ENCODE results near the gene LSM4.
"Not testable (repeated sequence)": the region's sequence is repeated elsewhere in the genome, so short reads cannot be mapped to it uniquely, and the experiment has no call there.

Gene LSM4

GRCh38 chr19:18322759-18323460 lies at the start of gene LSM4:
Gene LSM4, minus strand, starts transcription at chr19:18323076. Its CDS starts 56 bp downstream, at chr19:18323020.
- DNase-seq, result peak; percentile 99

- no peak for DNase-seq
Measured at GRCh38 chr19:18368504-18369222, 45.8 kb upstream of the LSM4 start.

DNA sequence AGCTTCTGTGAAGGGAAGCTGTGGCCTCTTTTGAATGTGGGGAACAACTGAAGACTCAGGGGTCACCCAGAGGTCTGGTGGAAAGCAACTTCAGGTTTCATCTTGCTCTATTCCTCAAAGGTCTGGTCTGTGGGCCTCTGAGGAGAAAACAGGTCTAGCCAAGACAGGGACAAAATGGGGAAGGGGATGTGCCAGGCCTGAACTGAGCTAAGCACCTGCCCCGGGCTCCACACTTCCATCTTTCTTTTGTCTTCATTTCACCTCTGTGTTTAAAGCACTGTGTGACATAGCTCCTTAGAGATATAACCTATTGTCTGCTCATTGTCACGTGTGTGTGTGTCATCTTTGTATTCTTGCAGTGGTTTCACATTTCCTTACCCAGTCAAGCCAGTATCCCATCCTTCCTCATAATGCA lies 43.2 kb upstream of the LSM4 start:
- DNase-seq, result no peak

- peak; percentile 86 for DNase-seq
Measured at GRCh38 chr19:18364826-18365528, 42.1 kb upstream of the LSM4 start.

GRCh38 chr19:18364277-18364825 lies 41.5 kb upstream of the LSM4 start:
- peak; percentile 53 for DNase-seq

GRCh38 chr19:18363787-18364186 lies 40.9 kb upstream of the LSM4 start:
- no peak for DNase-seq

DNA sequence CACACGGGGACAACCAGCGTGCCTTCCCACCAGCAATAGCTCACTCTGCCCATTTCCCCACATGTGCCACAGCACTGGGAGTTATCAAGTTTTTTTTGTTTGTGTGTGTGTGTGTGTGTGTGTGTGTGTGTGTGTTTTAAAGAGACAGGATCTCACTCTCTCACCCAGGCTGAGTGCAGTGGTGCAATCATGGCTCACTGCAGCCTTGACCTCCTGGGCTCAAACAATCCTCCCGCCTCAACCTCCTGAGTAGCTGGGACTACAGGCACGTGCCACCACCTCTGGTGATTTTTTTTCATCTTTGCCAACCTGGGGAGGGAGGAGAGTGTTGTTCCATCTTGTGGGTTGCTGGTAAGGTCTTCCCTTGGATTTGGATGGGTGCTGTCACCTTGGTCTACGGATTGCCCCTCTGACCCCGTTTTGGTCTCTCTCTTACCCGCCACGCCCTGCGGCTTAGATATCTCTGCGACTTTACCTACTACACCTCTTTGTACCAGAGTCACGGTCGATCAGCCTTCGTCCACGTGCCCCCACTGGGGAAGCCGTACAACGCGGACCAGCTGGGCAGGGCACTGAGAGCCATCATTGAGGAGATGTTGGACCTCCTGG lies 40.2 kb upstream of the LSM4 start:
- DNase-seq, result no peak

- DNase-seq, result no peak
Measured at GRCh38 chr19:18361646-18362045, 38.8 kb upstream of the LSM4 start.

- no peak for DNase-seq
Measured at GRCh38 chr19:18357041-18357440, 34.2 kb upstream of the LSM4 start.

GRCh38 chr19:18354743-18355142 lies 31.9 kb upstream of the LSM4 start:
- DNase-seq, result not testable (repeated sequence)

DNA sequence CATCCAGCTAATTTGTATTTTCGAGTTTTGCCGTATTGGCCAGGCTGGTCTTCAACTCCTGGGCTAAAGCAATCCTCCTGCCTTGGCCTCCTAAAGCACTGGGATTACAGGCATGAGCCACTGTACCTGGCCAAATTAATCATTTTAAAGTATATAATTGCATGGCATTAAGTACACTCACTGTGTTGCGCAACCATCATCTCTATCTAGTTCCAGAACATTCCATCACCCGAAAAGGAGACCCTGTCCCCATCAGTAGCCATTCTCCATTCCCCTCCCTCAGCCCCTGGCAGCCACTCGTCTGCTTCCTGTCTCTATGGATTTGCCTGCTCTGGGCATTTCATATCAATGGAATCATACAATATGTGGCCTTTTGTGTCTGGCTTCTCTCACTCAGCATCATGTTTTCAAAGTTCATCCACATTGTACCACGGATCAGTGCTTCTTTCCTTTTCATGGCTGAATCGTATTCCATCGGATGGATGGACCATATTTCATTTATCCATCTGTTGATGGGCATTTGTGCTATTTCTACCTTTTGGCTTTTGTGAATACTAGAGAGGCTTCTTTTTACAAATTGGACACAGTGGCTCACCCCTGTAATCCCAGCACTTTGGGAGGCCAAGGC lies 30.6 kb upstream of the LSM4 start:
- DNase-seq, result no peak

DNA sequence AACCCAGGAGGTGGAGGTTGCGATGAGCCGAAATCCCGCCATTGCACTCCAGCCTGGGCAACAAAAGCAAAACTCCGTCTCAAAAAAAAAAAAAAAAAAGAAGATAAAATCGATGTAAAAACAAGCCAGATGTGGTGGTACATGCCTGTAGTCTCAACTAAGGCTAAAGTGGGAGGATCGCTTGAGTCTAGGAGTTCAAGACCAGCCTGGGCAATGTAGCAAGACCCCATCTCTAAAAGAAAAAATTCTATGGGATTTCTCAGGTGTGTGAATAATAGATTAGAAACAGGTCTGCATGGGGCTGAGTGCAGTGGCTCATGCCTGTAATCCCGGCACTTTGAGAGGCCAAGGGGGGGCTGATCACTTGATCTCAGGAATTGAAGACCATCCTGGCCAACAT lies 28.7 kb upstream of the LSM4 start:
- no peak for DNase-seq

GRCh38 chr19:18350490-18350889 lies 27.6 kb upstream of the LSM4 start:
- DNase-seq, result no peak

DNA sequence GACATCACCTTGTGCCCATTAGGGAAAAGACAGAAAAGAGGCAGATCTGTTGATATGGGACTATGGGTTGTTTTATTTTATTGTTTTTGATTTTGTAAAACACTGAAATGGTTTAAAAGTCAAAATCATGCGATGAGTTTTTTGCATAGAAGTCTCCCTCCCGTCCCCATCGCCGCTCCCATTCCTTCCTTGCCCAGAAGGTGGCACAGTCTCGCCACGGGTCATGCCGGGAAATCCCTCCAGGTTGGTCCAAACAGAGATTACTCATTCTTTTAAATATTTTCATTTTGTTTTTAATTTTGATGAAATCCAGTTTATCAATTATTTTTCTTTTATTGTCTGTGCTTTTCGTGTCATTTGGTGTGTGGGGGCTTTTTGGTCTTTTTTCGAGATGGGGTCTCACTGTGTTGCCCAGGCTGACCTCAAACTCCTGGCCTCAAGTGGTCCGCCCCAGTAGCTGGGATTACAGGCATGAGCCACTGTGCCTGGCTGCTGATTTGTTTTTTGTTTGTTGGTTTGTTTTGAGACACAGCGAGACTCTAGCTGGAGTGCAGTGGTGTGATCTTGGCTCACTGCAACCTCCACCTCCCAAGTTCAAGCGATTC lies 26.8 kb upstream of the LSM4 start:
- peak; percentile 60 for DNase-seq

DNA sequence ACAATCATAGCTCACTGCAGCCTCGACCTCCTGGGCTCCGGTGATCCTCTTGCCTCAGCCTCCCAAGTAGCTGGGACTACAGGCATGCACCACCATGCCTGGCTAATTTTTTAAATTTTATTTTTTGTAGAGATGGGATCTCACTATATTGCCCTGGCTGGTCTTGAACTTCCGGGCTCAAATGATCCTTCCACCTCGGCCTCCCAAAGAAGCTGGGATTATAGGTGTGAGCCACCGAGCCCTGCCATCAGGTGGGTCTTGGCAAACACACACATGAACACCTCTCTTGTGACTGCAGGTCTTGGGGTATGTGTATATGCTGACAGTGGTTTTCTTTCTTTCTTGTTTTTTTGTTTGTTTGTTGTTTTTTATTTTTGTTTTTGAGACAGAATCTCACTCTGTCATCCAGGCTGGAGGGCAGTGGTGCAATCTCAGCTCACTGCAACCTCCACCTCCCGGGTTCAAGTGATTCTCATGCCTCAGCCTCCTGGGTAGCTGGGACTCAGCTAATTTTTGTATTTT lies 26.0 kb upstream of the LSM4 start:
- not testable (repeated sequence) for DNase-seq

DNA sequence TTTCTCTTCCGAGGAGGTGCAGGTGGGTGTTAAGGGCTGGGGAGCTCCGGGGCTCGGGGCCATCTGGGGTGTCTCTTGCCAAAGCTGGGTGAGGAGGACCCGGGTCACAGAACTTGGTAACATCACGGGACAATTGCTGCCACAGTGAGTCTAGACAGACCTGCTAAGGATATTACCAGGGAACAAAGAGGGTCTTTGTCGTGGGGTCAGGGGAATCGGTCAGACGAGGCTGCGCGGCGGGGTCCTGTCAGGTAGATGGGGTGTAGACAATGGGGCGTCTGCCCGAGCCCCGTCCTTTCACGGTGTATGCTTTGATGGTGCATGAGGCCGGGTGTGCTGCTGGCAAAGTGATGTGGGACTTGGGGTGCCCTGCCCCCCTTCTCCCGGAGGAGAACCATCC lies 25.3 kb upstream of the LSM4 start:
- no peak for DNase-seq

DNA sequence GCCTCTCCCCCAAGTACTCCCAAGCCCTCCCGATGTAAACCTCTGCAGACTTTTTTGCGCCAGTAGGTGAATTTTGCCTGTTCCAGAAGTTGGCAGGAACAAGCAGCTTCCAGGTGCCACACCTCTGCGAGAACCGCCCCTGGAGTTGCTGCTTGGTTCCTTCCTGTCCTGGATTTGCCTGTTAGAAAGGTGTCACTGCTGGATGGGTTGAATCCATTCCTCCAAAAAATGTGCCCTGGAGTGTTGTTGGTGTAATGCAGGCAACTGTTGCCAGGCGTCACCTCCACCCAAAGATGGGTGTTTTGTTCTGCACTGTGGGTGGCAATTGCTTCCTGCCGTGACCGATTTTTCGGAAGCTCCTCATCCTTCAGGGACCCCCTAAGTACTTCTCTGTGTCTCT lies 23.2 kb upstream of the LSM4 start:
- DNase-seq, result no peak

- DNase-seq, result no peak
Measured at GRCh38 chr19:18345296-18345695, 22.4 kb upstream of the LSM4 start.

DNA sequence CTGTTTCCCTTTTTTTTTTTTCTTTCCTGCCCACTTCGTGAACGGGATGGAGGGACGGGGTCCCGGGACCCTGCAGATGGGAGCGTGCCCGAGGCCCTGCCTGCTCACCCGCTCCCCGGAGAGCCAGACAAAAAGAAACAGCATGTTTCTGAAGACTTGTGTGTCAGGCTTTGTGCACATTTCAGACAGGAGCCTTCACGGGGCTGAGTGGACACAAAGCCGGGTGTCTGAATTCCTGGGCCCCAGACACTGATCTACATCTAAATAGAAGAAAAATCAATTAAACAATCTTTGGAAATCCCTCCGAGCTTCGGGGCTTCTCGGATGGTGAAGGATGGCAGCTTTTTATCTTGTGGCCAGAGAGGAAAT lies 21.7 kb upstream of the LSM4 start:
- peak; percentile 26 for DNase-seq

DNA sequence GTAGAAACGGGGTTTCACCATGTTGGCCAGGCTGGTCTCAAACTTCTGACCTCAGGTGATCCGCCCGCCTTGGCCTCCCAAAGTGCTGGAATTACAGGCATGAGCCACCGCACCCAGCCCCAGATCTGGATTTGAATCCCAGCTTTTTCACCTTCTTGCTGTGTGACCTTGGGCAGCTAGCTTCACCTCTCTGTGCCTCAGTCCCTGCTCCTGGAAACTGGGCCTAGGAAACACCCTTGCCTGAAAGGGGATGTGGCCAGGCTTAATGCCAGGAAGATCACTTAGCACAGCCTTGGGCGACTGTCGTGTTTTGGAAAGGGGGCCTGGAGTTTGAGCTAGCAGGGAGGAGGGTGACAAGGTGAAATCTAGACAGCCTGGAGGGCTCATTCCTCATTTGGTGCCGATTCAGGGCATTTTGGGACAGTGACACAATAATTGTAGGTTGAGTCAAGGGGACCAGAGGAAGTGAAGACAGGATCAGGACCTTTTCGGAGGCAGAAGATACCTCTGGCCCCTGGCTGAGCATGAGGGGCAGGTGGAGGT lies 19.3 kb upstream of the LSM4 start:
- no peak for DNase-seq

DNA sequence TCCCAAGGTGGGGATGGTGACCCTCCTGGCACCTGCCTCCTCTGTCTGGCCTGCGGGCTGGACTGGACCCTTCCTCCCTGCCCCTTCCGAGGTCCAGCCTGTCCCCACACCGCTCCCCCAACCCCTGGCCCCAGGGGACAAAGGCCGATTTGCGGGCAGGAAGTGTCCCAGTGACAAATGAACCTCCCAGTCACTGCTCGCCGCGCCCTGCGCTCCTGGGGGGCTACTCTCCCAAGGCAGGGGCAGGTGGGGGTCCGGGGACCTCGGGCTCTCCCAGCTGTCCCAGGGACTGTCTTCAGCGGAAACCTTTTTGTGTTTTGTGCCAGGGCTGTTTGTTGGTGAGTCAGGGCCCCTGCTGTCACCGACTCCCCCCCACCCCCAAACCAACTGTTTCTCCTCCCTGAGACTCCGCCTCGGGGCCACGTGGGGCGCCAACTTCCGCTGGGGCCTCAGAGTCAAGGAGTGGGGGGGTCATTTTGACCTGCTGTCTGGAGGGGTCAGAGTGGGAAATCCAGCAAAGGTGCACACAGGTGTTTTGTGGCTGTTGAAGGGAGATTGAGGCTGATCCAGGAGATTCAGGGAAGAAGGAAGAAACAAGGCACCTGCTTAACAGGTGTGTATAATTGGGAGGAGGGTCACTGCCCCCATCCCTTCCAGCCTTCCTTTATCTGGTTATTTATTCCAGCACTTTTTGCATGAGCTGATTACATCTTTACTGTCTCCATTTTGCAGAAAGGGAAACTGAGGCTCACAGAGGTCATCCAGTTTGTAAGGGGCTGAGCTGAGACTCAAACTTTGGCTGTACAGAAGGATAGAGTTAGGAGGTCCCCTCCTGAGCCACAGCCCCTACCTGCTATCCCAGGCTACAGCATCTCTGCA lies 18.4 kb upstream of the LSM4 start:
- no peak for DNase-seq

All from eye (tissue), 1 donor.